ENCODE measurements around the gene MLLT1.

MLLT1 gene

DNA sequence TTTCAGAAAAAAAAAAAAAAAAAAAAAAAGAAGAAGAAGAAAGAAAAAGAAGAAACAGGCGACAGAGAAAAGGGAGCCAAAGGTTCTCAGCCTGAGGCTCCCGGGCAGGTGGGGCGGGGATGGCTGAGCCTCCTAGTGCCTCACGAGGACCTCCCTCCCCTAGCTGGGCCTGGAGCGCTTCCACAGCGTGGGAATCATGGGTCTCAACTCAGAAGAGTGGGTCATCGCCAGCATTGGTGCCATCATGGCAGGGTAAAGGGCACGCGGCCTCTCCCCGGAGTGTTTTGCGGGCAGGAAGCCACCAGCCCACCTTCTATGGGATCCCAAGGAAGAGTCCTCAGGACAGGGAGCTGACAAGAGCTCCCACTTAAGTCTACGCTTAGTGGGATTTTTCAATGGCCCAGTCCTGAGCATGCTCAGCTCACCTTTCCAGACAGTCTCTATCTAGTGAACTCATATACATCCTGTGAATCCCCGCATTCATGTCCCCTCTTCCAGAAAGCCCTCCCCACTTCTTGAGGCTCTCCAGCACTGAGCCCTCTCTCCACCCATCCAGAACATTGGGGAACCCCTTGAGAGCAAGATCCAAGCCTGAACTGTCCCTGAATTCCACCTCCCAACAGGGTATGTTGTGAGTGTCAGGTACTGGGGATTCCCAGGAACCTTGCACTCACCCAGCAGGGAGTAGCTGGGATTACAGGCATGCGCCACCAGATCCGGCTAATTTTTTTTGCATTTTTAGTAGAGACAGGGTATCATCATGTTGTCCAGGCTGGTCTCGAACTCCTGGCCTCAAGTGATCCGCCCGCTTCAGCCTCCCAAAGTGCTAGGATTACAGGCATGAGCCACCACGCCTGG is 74.7 kb downstream of the MLLT1 start:
- no peak for DNase-seq

- DNase-seq, result no peak
Observed at GRCh38 chr19:6204212-6204611, 75.6 kb downstream of the MLLT1 start.

DNA sequence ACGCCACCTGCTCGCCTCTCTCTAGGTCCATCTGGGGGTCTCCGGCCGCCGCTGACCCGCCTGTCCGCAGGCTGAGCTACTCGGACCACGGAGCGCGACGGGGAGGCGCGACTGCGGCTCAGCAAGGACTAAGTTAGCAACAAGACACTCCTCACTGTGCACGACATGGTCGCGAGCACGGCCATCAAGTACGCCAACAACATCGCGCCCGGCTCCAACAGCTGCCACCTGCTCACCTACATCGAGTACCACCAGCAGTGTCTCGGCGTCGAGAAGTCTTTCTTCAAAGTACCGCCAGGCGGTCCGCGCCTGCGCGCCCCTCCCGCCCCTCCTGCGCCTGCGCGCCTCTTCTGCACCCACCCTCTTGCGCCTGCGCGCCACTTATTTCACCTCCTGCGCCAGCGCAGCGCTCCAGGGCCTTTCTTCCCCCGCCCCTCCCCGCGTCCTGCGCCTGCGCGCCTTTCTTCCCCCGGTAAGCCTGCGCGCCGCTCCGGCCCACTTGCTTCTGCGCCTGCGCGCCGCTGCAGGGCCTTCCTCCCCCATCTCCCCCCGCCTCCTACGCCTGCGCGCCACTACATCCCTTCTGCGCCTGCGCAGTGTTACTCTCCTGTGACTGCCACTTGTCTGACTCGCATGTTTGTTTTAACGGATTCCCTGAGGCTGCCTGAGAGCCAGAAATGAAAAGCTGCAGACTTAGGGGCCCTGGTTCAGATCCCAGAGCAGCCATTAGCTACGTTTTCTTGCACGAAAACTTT is 80.4 kb downstream of the MLLT1 start:
- peak; percentile 100 for DNase-seq

DNA sequence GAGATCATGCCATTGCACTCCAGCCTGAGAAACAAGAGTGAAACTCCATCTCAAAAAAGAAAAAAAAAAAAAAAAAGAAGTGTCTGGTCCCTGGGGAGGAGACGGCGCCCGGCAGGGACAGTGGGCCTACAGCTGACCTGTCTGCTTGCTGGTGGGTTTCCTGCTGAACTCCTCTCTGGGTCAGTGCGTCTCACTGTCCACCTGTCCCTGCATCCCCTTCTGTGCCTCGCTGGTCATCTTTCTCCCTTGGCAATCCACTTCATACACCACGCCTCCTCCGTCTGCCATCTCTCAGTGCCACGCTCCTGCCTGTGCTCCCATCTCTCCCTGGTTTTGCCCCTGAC is 80.9 kb downstream of the MLLT1 start:
- DNase-seq, result no peak

DNA sequence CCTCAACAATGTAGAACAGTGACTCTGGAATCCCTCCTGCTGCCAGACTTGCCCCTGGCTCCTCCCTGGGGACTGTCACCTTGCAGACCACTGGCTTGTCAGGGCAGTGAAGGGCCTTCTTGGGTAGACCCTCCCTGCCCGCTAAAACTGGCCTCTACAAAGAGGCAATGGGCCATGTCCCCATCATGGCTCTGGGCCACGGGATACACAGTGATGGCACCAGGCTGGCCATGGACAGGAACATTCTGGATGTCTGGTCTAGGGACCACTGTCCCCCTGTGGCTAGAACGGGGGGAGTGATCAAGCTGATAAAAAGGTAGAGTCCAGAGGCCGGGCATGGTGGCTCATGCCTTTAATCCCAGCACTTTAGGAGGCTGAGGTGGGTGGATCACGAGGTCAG is 83.4 kb downstream of the MLLT1 start:
- DNase-seq, result no peak

DNA sequence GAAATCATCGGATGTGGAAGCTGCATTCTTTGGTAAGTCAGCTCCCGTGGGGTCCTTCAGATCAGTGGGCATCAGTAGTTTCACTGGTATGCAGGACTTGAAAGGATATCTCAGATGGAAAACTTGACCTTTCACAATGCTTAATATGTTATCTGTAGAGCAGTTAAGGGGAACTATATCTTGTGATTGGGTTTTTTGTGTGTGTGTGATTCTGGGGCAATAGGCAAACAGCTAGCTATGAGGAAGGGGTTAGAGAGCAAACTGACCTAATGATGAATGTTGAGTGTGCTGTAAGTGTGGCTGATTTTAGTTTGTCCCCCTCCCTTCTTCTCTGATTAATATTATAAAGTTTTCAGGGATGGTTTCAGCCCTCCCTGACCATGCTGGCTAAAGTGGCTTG is 91.0 kb downstream of the MLLT1 start:
- no peak for DNase-seq

GRCh38 chr19:6187374-6187773 is 92.4 kb downstream of the MLLT1 start:
- DNase-seq, result no peak

DNA sequence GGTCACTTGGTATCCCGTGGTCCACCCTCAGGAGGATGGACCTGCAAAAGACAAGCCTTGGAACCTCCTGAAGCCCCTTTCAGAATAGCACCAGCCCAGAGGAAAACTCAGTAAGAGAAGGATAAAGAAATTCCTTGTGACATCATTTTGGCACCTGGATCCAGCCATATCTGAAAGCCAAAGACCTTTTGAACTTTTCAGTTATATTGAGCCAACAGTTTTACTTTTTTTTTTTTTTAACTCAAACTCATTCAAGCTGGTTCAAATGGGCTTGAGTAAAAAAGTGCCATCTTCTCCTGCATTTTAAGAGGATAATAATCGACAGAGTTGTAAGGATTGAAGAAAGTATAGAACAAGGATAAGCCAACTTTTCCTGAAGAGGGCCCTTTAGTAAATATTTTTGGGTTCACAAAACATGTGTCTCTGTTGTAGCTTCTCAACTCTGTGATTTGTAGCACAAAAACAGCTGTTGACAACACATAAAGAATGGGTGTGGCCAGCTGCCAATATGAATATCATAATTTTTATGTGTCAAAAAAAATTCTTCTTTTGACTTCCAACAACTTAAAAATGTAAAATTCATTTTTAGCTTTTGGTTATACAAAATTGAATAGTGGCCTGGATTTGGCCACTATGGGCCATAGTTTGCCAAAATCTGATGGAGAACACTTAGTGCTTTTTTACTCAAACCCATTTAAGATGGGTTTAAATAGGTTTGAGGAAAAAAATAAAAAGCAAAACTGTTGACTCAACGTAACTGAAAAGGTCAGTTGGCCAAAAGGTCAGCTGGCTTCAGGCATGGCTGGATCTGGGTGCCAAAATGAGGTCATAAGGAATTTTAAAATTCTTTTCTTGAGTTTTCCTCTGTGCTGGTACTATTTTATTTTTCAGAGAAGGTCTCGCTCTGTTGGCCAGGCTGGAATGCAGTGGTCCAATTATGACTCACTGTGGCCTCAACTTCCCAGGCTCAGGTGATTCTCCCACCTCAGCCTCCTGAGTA is 93.6 kb downstream of the MLLT1 start:
- DNase-seq, result no peak

DNA sequence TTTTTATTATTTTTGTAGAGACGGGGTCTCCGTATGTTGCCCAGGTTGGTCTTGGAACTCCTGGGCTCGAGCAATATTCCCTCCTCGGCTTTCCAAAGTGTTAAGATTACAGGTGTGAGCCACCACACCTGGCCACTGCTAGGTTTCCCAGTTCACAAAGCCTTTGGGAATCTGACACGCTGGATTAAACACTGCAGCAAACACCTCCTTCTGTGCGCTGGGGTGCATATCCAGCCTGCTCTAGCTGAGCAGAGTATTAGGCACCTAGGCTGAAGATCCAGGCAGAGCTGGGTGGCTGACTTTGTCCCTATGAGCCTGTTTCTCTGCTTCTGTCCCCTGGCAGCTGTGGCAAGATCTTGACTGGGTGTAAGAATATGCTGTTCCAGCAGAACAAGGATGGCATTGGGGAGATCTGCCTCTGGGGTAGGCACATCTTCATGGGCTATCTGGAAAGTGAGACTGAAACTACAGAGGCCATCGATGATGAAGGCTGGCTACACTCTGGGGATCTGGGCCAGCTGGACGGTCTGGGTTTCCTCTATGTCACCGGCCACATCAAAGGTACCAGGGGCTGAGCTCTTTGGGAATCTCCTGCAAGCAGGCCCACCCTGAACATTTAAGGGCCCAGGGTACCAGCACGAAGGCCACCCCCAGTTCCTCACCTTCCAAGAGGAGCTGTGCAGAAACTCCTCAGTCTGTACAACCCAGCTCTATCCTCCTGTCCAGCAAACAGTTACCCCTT is 94.5 kb downstream of the MLLT1 start:
- no peak for DNase-seq

- DNase-seq, result no peak
Observed at GRCh38 chr19:6181119-6181518, 98.7 kb downstream of the MLLT1 start.

DNA sequence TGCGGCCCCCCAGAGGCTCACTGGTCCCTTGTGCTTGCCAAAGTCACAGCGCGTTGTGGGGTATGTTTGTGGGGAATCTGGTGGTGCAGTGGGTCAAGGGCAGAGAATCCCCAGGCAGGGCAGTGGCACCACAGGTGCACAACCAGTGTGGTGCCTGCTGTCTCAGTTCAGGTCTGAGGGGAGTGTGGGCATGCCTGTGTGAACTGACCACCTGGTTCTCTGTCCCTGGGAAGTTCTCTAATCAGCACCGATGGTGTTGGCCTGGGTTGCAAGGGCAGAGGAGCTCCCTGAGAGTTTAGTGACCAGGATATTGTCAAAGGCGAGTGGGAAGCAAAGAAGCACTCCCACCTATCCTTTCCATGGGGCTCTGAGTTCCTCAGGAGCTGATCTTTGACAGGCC is 106.6 kb downstream of the MLLT1 start:
- DNase-seq, result no peak

DNA sequence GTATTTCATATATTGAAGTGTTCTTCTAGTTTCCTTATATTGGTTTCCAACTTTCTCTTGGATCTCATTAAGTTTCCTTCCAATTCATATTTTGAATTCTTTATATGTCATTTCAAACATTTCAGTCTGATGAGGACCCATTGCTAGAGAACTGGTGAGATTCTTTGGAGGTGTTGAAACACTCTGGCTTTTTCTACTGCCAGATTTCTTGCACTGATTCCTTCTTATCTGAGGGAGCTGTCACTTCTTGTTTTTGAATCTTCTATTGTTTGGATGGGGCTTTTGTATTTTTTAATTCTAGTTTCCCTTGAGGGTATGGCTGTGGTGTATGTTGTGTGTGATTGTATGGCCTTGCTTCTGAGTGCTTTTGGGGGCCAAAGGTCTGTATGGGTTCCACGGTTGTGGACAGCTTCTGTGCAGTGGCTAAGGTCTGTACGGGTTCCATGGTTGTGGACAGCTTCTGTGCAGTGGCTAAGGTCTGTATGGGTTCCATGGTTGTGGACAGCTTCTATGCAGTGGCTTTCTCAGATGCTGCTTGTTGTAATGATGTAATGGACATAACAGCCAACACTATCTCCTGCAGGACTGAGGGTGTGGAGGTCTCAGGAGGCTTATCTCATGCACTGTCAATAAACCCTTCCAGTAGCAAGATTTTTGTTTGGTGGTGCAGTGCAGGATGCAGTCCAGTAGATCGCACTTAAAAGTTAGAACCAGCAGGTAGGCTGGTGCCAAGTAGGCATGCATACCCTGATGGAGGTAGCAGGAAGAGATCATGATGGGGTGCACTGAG is 107.5 kb downstream of the MLLT1 start:
- DNase-seq, result no peak

GRCh38 chr19:6167115-6167514 is 112.7 kb downstream of the MLLT1 start:
- DNase-seq, result no peak

- no peak for DNase-seq
Observed at GRCh38 chr19:6164906-6165531, 114.8 kb downstream of the MLLT1 start.

DNA sequence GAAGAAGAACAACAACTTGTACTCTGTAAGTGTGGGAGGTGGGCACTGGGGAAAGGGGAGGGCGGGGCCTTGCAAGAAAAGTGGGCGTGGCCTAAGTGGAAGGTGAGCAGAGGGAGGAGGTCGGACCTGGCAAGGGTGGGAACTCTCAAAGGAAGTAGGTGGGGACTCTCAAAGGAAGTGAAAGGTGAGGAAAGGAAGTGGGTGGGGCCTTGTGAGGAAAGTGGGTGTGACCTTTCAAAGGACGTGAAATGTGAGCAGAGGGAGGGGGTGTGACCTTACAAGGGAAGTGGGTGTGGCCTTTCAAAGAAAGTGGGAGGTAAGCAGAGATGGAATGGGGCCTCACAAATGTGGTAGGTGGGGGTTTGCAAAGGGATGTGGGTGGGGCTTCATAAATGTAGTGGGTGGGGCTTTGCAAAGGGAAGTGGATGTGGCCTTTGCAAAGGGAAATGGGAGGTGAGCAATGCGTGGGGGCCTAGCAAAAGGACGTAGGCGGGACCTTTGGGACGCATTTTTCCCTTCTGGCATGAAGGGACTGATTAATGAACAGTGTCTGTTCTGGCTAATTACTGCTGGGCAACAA is 118.4 kb downstream of the MLLT1 start:
- peak; percentile 59 to 82 for DNase-seq

Measured in Kasumi-1 (cell line).